Heart left ventricle (tissue), 13 donors: Measurements from ENCODE around the gene HS6ST3.

Source experiments
- CTCF ChIP-seq, 12 donors: fragments of 200-600 bp; sonication (generic) in 4 of 12; IDR thresholded peaks; one replicate each; pipeline versions ENCODE4 v1.5.0 to v1.8.0; 2018 to 2022; ENCODE audit warnings: antibody characterized with exemption in 12 of 12, mild to moderate bottlenecking in 5 of 12
- POLR2A ChIP-seq, 2 donors: fragments of 450-650 bp; IDR thresholded peaks; one replicate each; pipeline ENCODE4 v1.6.1; 2017; ENCODE audit warnings: antibody characterized with exemption in 2 of 2, mild to moderate bottlenecking in 2 of 2, moderate library complexity in 2 of 2
- donor health status: ischemic (EF 13 %, LVEDD 7.1; RV severe dilation, severe dysfunction).
- donor health status: DM: no; HTN: yes; CAD: no.
- donor health status: DM: no; HTN: no; CAD: no.
- donor health status: ischemic (EF 25% LVEDD 6.9; RV normal size, moderate dysfunction).
- donor health status: ischemic (EF 25% LVEDD 5.7; RV mildly dilated, moderate dysfunction).
- donor health status: ischemic (EF 35%, LVEDD 5.7; RV mildly dilated, moderate dysfunction).
- donor health status: nonischemic (EF 11% LVEDD 7.7; RV severe dilation, severe dysfunction).
- donor health status: DM: yes; HTN: yes; CAD: no.
- donor health status: PGD.
- donor health status: ischemic (EF 29% LVEDD 5.4; RV normal size, mild dysfunction).
- donor health status: nonischemic (EF 23%, LVEDD 6.1; RV moderate dilation, normal function).

- TF ChIP-seq CTCF (IDR thresholded peaks at IDR 0.05) (no peak), POLR2A (IDR thresholded peaks at IDR 0.05) (no peak)
These were observed 283.7 kb downstream of the HS6ST3 start for GRCh38 chr13:96373597-96373996.
